H1 (cell line): ENCODE data around the gene NFIA. TPM values are rescaled to one million over a fixed set of nuclear protein-coding genes. Genes with fewer than 3 reads are reported as not detected.

ENCODE experiments used
- CTCF ChIA-PET: fragments of 300-600 bp; sonication (Branson Sonifier 250); formaldehyde crosslinking; loops from one replicate; lab custom pipeline; 2021; ENCODE audit not compliant: partially characterized antibody; lab: Charles Lee
- POLR2A ChIA-PET: fragments of 300-600 bp; sonication (Branson Sonifier 250); formaldehyde crosslinking; loops from one replicate; lab custom pipeline; 2021; ENCODE audit warnings: inconsistent platforms; ENCODE audit not compliant: partially characterized antibody; lab: Charles Lee
- DNase-seq, 2 experiments: peaks; one replicate each; pipeline versions ENCODE4 v3.0.0 to v3.0.0-alpha.2; 2010 to 2022; ENCODE audit warnings: low spot score in 2 of 2, low read depth in 1 of 2, mixed read lengths in 1 of 2
- FAIRE-seq: peaks from 2 replicates; lab custom pipeline; 2011; peaks lifted over from hg19 to GRCh38; lab: Jason Lieb, UNC
- H2AFZ ChIP-seq: 2 replicates; pipeline ENCODE4 v1.8.1; 2012; ENCODE audit warnings: low read length, inconsistent platforms
- H2AK5ac ChIP-seq: 2 replicates; pipeline ENCODE4 v1.6.1; 2013; ENCODE audit warnings: low read depth, low read length
- H2BK120ac ChIP-seq: replicated peaks from 2 replicates; pipeline ENCODE3; 2013; ENCODE audit warnings: low read depth, low read length, inconsistent platforms
- H2BK12ac ChIP-seq: 2 replicates; pipeline ENCODE4 v1.6.1; 2013; ENCODE audit warnings: low read depth, low read length
- H2BK15ac ChIP-seq: 2 replicates; pipeline ENCODE4 v1.6.1; 2013; ENCODE audit warnings: low read length
- H2BK20ac ChIP-seq: 2 replicates; pipeline ENCODE4 v1.6.1; 2013; ENCODE audit warnings: low read length
- H2BK5ac ChIP-seq: 2 replicates; pipeline ENCODE4 v1.6.1; 2013; ENCODE audit warnings: low read depth, low read length
- H3K14ac ChIP-seq: 2 replicates; pipeline ENCODE4 v1.6.1; 2013; ENCODE audit warnings: inconsistent platforms; ENCODE audit not compliant: insufficient read length
- H3K18ac ChIP-seq: 2 replicates; pipeline ENCODE4 v1.6.1; 2013; ENCODE audit warnings: low read length; ENCODE audit errors: extremely low read depth
- H3K23ac ChIP-seq: 2 replicates; pipeline ENCODE4 v1.6.1; 2013; ENCODE audit warnings: inconsistent platforms; ENCODE audit not compliant: insufficient read length
- H3K23me2 ChIP-seq: 2 replicates; pipeline ENCODE4 v1.6.1; 2013; ENCODE audit warnings: low read depth, low read length
- H3K27ac ChIP-seq: 2 replicates; pipeline ENCODE4 v1.6.1; 2011; ENCODE audit warnings: low read depth, low read length, inconsistent platforms
- H3K27me3 ChIP-seq, 4 experiments: replicated peaks in 1 of 4; 1 replicate in 1 of 4; 2 replicates in 3 of 4; pipeline versions ENCODE4 v1.6.1 to v1.8.1; 2011 to 2013; ENCODE audit warnings: low read length in 3 of 4, mild to moderate bottlenecking in 3 of 4, inconsistent platforms in 2 of 4, mixed read lengths in 2 of 4, moderate library complexity in 1 of 4; ENCODE audit not compliant: control insufficient read depth in 3 of 4, insufficient read depth in 3 of 4; ENCODE audit errors: extremely low read depth in 1 of 4
- H3K36me3 ChIP-seq, 4 experiments: 2 replicates each; pipeline versions ENCODE4 v1.6.1 to v1.8.1; 2011 to 2013; ENCODE audit warnings: mild to moderate bottlenecking in 4 of 4, low read length in 3 of 4, moderate library complexity in 2 of 4, control low read depth in 1 of 4, inconsistent platforms in 1 of 4; ENCODE audit not compliant: insufficient read depth in 4 of 4, control insufficient read depth in 2 of 4
- H3K4ac ChIP-seq: replicated peaks from 2 replicates; pipeline ENCODE3; 2013; ENCODE audit warnings: low read length, low read depth, mixed read lengths, inconsistent platforms; ENCODE audit not compliant: insufficient read length
- H3K4me1 ChIP-seq, 4 experiments: replicated peaks in 1 of 4; 1 replicate in 1 of 4; 2 replicates in 3 of 4; pipeline versions ENCODE4 v1.6.1 to v1.8.1; 2011 to 2013; ENCODE audit warnings: low read length in 3 of 4, inconsistent platforms in 2 of 4, mixed read lengths in 1 of 4; ENCODE audit not compliant: insufficient read depth in 4 of 4, control insufficient read depth in 3 of 4
- H3K4me2 ChIP-seq, 2 experiments: 2 replicates each; pipeline versions ENCODE4 v1.6.1 to v1.8.1; 2011 to 2013; ENCODE audit warnings: low read depth in 2 of 2, low read length in 2 of 2, control low read depth in 1 of 2, inconsistent platforms in 1 of 2, mild to moderate bottlenecking in 1 of 2; ENCODE audit not compliant: insufficient read depth in 1 of 2
- H3K4me3 ChIP-seq, 4 experiments: fragments of 200-600, 300-600 bp in 1 of 4; sonication (generic), shearing (Covaris generic), sonication (Bioruptor Twin) in 1 of 4; 2 replicates each; pipeline versions ENCODE4 v1.5.1 to v1.8.1; 2011 to 2016; ENCODE audit warnings: low read length in 4 of 4, low read depth in 3 of 4, control low read depth in 2 of 4, inconsistent platforms in 2 of 4, mild to moderate bottlenecking in 2 of 4, mixed read lengths in 1 of 4, moderate library complexity in 1 of 4; ENCODE audit not compliant: insufficient read depth in 2 of 4; ENCODE audit errors: extremely low read depth in 1 of 4
- H3K56ac ChIP-seq: replicated peaks from 2 replicates; pipeline ENCODE3; 2013; ENCODE audit warnings: low read depth, mild to moderate bottlenecking, mixed read lengths, low read length, inconsistent platforms; ENCODE audit not compliant: insufficient read length
- H3K79me1 ChIP-seq: 2 replicates; pipeline ENCODE4 v1.6.1; 2013; ENCODE audit warnings: low read depth, low read length, control low read depth
- H3K79me2 ChIP-seq, 2 experiments: 2 replicates each; pipeline versions ENCODE4 v1.6.1 to v1.8.1; 2012 to 2013; ENCODE audit warnings: low read length in 2 of 2, mild to moderate bottlenecking in 2 of 2, inconsistent platforms in 1 of 2; ENCODE audit not compliant: insufficient read depth in 2 of 2, control insufficient read depth in 1 of 2
- H3K9ac ChIP-seq, 4 experiments: replicated peaks in 1 of 4; 1 replicate in 1 of 4; 2 replicates in 3 of 4; pipeline versions ENCODE4 v1.6.1 to v1.8.1; 2011 to 2013; ENCODE audit warnings: low read depth in 3 of 4, low read length in 3 of 4, control low read depth in 2 of 4, mild to moderate bottlenecking in 2 of 4, moderate library complexity in 2 of 4, inconsistent platforms in 1 of 4; ENCODE audit errors: extremely low read depth in 1 of 4
- H3K9me3 ChIP-seq, 2 experiments: 2 replicates each; pipeline versions ENCODE4 v1.6.1 to v1.8.1; 2012 to 2013; ENCODE audit warnings: mild to moderate bottlenecking in 2 of 2, moderate library complexity in 2 of 2, control low read depth in 1 of 2, inconsistent platforms in 1 of 2, low read depth in 1 of 2, low read length in 1 of 2, mixed read lengths in 1 of 2; ENCODE audit not compliant: insufficient read depth in 2 of 2
- H4K20me1 ChIP-seq, 2 experiments: replicated peaks in 1 of 2; 2 replicates each; pipeline versions ENCODE3 to v1.8.1; 2011 to 2013; ENCODE audit warnings: inconsistent platforms in 2 of 2, low read length in 2 of 2, mild to moderate bottlenecking in 1 of 2; ENCODE audit not compliant: insufficient read depth in 2 of 2, control insufficient read depth in 1 of 2
- H4K5ac ChIP-seq: 2 replicates; pipeline ENCODE4 v1.6.1; 2013; ENCODE audit warnings: low read length, low read depth, mixed read lengths, inconsistent platforms; ENCODE audit not compliant: insufficient read length
- H4K8ac ChIP-seq: 2 replicates; pipeline ENCODE4 v1.8.0; 2013; ENCODE audit warnings: mild to moderate bottlenecking, moderate library complexity, low read length, inconsistent platforms; ENCODE audit not compliant: insufficient read depth; ENCODE audit errors: extremely low read depth
- H4K91ac ChIP-seq: replicated peaks from 2 replicates; pipeline ENCODE3; 2013; ENCODE audit warnings: low read length, mixed read lengths, inconsistent platforms; ENCODE audit not compliant: insufficient read length
- CTBP2 ChIP-seq: IDR thresholded peaks from 2 replicates; pipeline ENCODE4 v1.7.0; 2011; ENCODE audit warnings: borderline replicate concordance, mild to moderate bottlenecking, moderate library complexity, mixed read lengths, low read length; ENCODE audit not compliant: insufficient read depth, insufficient read length
- PHF8 ChIP-seq: fragments of 200-600 bp; sonication (generic); conservative IDR thresholded peaks from 2 replicates; pipeline ENCODE4 v1.7.1; 2012; ENCODE audit warnings: low read depth, mild to moderate bottlenecking, inconsistent platforms, low read length, moderate library complexity
- POLR2AphosphoS5 ChIP-seq: IDR thresholded peaks from 2 replicates; pipeline ENCODE4 v1.6.1; 2011; ENCODE audit warnings: low read depth, low read length
- RXRA ChIP-seq: IDR thresholded peaks from 2 replicates; pipeline ENCODE4 v1.6.1; 2011; ENCODE audit warnings: low read depth, mild to moderate bottlenecking, low read length, moderate library complexity; ENCODE audit not compliant: insufficient read depth
- ZNF274 ChIP-seq: IDR thresholded peaks from 2 replicates; pipeline ENCODE4 v1.7.0; 2012; ENCODE audit warnings: low read length, borderline replicate concordance; ENCODE audit errors: extremely low read depth
- WGBS, 2 experiments: shearing (Covaris generic) in 1 of 2; methylation state at CpG; one replicate each; pipeline versions ENCODE4 v1.1.6 to v1.1.7; 2013 to 2015; ENCODE audit warnings: low lambda C conversion rate in 2 of 2, mixed read lengths in 2 of 2, inconsistent platforms in 1 of 2, low coverage in 1 of 2, missing lambda C conversion rate in 1 of 2; ENCODE audit not compliant: insufficient replicate concordance in 2 of 2, insufficient coverage in 1 of 2, insufficient read length in 1 of 2; ENCODE audit errors: extremely low coverage in 1 of 2, missing lambda C conversion rate in 1 of 2; 5-methylcytosine and 5-hydroxymethylcytosine counted together
- polyA plus RNA-seq, 7 experiments: library from polyadenylated mRNA; depleted of rRNA in 3 of 7; stranded (reverse) in 5 of 7; unstranded in 2 of 7; fragments of >200 nt in 5 of 7; fragments of 200-250 nt in 2 of 7; gene quantifications; 1 replicate in 5 of 7; 2 replicates in 1 of 7; 4 replicates in 1 of 7; pipeline versions ENCODE4 v1.2.1 to v1.2.3, GENCODE V29; 2011 to 2013; ENCODE audit warnings: missing spikeins in 2 of 7, mixed read lengths in 2 of 7
- total RNA-seq: library from RNA; stranded (reverse); fragmentation: NEBNext Ultra II Directional; extraction: Animal tissue kit (Norgen Biotek cat#: 25700); gene quantifications from 2 replicates; pipeline ENCODE4 v1.2.1, GENCODE V29; 2021

Gene NFIA
- total and polyA plus RNA-seq, 2 of the 8 experiments (the other 6 are each of a cell fraction or from before 2014, with no cell fraction given): 1.8 to 2.3 TPM

GRCh38 chr1:61375082-61375880 is 292.9 kb downstream of the NFIA start:
- no peak overlapping the region for H3K4me3 ChIP-seq
- H3K36me3 ChIP-seq: no peaks in the 10 kb centered on the region
- no peak overlapping the region for H2AK5ac ChIP-seq
- no peak overlapping the region for H3K4me2 ChIP-seq
- H3K23ac ChIP-seq: no peak overlapping the region
- no peak overlapping the region for H2AFZ ChIP-seq
- H4K91ac ChIP-seq: no peak overlapping the region
- H3K4me1 ChIP-seq: no peaks in the 10 kb centered on the region
- no peak overlapping the region for H3K18ac ChIP-seq
- H3K27ac ChIP-seq: no peak overlapping the region
- no peak overlapping the region for H2BK12ac ChIP-seq
- no peaks in the 10 kb centered on the region for H4K20me1 ChIP-seq
- no peaks in the 10 kb centered on the region; the same call in 1 of the 2 replicates for H3K23me2 ChIP-seq
- no peak overlapping the region for H3K9ac ChIP-seq
- no peak overlapping the region for H3K56ac ChIP-seq
- H3K79me1 ChIP-seq: no peaks in the 10 kb centered on the region
- no peak overlapping the region for H2BK15ac ChIP-seq
- no peak overlapping the region for H2BK120ac ChIP-seq
- H3K27me3 ChIP-seq: no peaks in the 10 kb centered on the region
- H3K9me3 ChIP-seq: no peaks in the 10 kb centered on the region
- H2BK5ac ChIP-seq: no peak overlapping the region
- H4K5ac ChIP-seq: no peak overlapping the region
- H2BK20ac ChIP-seq: no peak overlapping the region
- H3K79me2 ChIP-seq: no peaks in the 10 kb centered on the region
- TF ChIP-seq POLR2AphosphoS5 (no peak), RXRA (no peak), ZNF274 (no peak), PHF8 (no peak), CTBP2 (no peak)
- TF ChIP-seq, all 59 proteins: peak for 0
- no peak overlapping the region for H3K4ac ChIP-seq
- ChIA-PET POLR2A (no interaction called here), CTCF (interaction anchor here (1.0 to 1.1 kb wide), 2 partner anchors 44 to 90 kb away, joined by 3 to 5 read pairs; no protein-coding TSS in a partner anchor)
- no peak overlapping the region for H4K8ac ChIP-seq
- no peak for FAIRE-seq
- WGBS, 2 experiments: 91% methylated on average over 3 of the region's 3 CpGs; no CpG with 5 or more reads in 1 of the 2 experiments
- H3K14ac ChIP-seq: no peak overlapping the region
- DNase-seq: no peak
